ENCODE measurements around the gene IGF2. TPM values are rescaled to one million over a fixed set of nuclear protein-coding genes. Genes with fewer than 3 reads are reported as not detected.

IGF2 gene
- total and polyA plus RNA-seq, 2 of the 8 experiments (the other 6 are each of a cell fraction or from before 2014, with no cell fraction given), result 0.74 to 1.5 TPM

DNA sequence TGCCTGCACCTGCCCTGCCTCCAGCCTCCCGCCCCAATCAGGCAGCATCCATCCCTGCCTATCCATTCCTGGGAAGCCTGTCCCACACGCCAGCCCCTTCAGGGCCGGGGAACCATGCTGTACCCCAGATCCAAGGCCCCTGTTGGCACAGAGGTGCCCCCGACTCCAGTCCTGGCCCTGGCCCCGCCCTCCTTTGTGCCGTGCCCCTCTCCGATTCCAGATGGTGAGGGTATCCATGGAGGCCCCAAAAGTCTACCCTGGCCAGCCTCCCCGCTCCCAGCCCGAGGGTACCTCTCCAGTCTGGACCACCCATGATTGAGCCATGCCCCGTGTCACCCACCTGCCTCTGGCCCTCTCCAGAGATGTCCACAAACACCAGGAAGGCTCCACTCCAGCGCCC lies 35.2 kb upstream of the IGF2 start:
- Histone ChIP-seq H2BK120ac (replicated peaks; ENCODE audit: low read depth, low read length) (no peak overlapping the region), H4K20me1 (replicated peaks in 1 of 2; ENCODE audit: control insufficient read depth in 1 of 2, insufficient read depth in 2 of 2, low read length in 2 of 2) (peaks cover 0 to 6% of the 10 kb centered on the region in 2 experiments), H2AFZ (ENCODE audit: low read length) (no peak overlapping the region), H3K18ac (ENCODE audit: extremely low read depth, low read length) (no peak overlapping the region), H3K4ac (replicated peaks; ENCODE audit: insufficient read length, low read depth, low read length) (no peak overlapping the region), H3K14ac (ENCODE audit: insufficient read length) (no peak overlapping the region), H3K23me2 (ENCODE audit: low read depth, low read length) (no peaks in the 10 kb centered on the region), H3K79me1 (ENCODE audit: low read depth, low read length) (no peaks in the 10 kb centered on the region), H3K27ac (ENCODE audit: low read depth, low read length) (no peak overlapping the region), H4K5ac (ENCODE audit: insufficient read length, low read depth, low read length) (no peak overlapping the region), H3K79me2 (ENCODE audit: control insufficient read depth in 1 of 2, insufficient read depth in 2 of 2, low read length in 2 of 2) (no peaks in the 10 kb centered on the region), H3K27me3 (replicated peaks in 1 of 4; ENCODE audit: control insufficient read depth in 3 of 4, extremely low read depth in 1 of 4, insufficient read depth in 3 of 4, low read length in 3 of 4) (no peaks in the 10 kb centered on the region), H2BK15ac (ENCODE audit: low read length) (no peak overlapping the region), H2BK12ac (ENCODE audit: low read depth, low read length) (no peak overlapping the region), H3K9me3 (ENCODE audit: insufficient read depth in 2 of 2, low read depth in 1 of 2, low read length in 1 of 2) (no peaks in the 10 kb centered on the region), H3K4me1 (replicated peaks in 1 of 4; ENCODE audit: control insufficient read depth in 3 of 4, insufficient read depth in 4 of 4, low read length in 3 of 4) (0 out of 7 replicates have a peak, but pooled peaks cover 0 to under 1% (median 0%) of the 10 kb centered on the region in 4 experiments), H3K23ac (ENCODE audit: insufficient read length) (no peak overlapping the region), H2BK20ac (ENCODE audit: low read length) (no peak overlapping the region), H3K56ac (replicated peaks; ENCODE audit: insufficient read length, low read depth, low read length) (no peak overlapping the region), H3K4me2 (ENCODE audit: insufficient read depth in 1 of 2, low read depth in 2 of 2, low read length in 2 of 2) (no peak overlapping the region), H3K36me3 (ENCODE audit: control insufficient read depth in 2 of 4, insufficient read depth in 4 of 4, low read length in 3 of 4) (no peaks in the 10 kb centered on the region; a peak in 1 of 8 replicates), H2BK5ac (ENCODE audit: low read depth, low read length) (no peak overlapping the region), H3K4me3 (ENCODE audit: extremely low read depth in 1 of 4, insufficient read depth in 2 of 4, low read depth in 3 of 4, low read length in 4 of 4) (no peak overlapping the region), H4K91ac (replicated peaks; ENCODE audit: insufficient read length, low read length) (no peak overlapping the region), H4K8ac (ENCODE audit: extremely low read depth, insufficient read depth, low read length) (peak overlapping the region; percentile 51; the same call in 1 of the 2 replicates), H3K9ac (replicated peaks in 1 of 4; ENCODE audit: extremely low read depth in 1 of 4, low read depth in 3 of 4, low read length in 3 of 4) (no peak overlapping the region), H2AK5ac (ENCODE audit: low read depth, low read length) (no peak overlapping the region)
- ChIA-PET POLR2A (ENCODE audit: partially characterized antibody) (no interaction called here), CTCF (ENCODE audit: partially characterized antibody) (interaction anchor here (0.9 to 20.6 kb wide), 6 partner anchors 10 to 244 kb away, joined by 3 to 244 read pairs (median 6); partner anchors contain the start of gene INS)
- FAIRE-seq, result no peak
- WGBS, 2 experiments (ENCODE audit: extremely low coverage in 1 of 2, insufficient coverage in 1 of 2, insufficient read length in 1 of 2, insufficient replicate concordance in 2 of 2, low coverage in 1 of 2, low lambda C conversion rate in 2 of 2, missing lambda C conversion rate in 1 of 2), result 96% methylated on average over 11 of the region's 11 CpGs; no CpG with 5 or more reads in 1 of the 2 experiments
- DNase-seq (ENCODE audit: low read depth in 1 of 2, low spot score in 2 of 2), result no peak
- TF ChIP-seq KDM5A (IDR thresholded peaks at IDR 0.05; ENCODE audit: low read length) (no peak), BACH1 (IDR thresholded peaks at IDR 0.05; ENCODE audit: low read length) (no peak), CBX8 (IDR thresholded peaks at IDR 0.05; ENCODE audit: borderline replicate concordance, low read depth, low read length) (no peak), POLR2AphosphoS5 (IDR thresholded peaks at IDR 0.05; ENCODE audit: low read depth, low read length) (no peak), EGR1 (IDR thresholded peaks at IDR 0.05; ENCODE audit: borderline replicate concordance, low read depth, low read length) (no peak), RAD21 (IDR thresholded peaks at IDR 0.05 in 1 of 2, conservative IDR thresholded peaks at IDR 0.05 in 1 of 2; ENCODE audit: low read depth in 2 of 2, low read length in 2 of 2) (no peak), TCF12 (IDR thresholded peaks at IDR 0.05; ENCODE audit: low read depth, low read length) (no peak), SRF (IDR thresholded peaks at IDR 0.05; ENCODE audit: low read depth, low read length) (no peak), KDM1A (IDR thresholded peaks at IDR 0.05; ENCODE audit: borderline replicate concordance, low read length) (no peak), TAF7 (optimal IDR thresholded peaks at IDR 0.05; ENCODE audit: borderline replicate concordance, low read depth, low read length) (no peak), HDAC2 (IDR thresholded peaks at IDR 0.05; ENCODE audit: borderline replicate concordance in 1 of 2, low read depth in 2 of 2, low read length in 2 of 2) (no peak), KDM4A (IDR thresholded peaks at IDR 0.05; ENCODE audit: low read depth, low read length, severe bottlenecking) (no peak)

Data from H1 (cell line).